SK-N-SH treated with all-trans-retinoic acid at 6 μM for 48 hours (cell line): ENCODE data around the gene CTNND2.

Source experiments
- ATAC-seq: fragments of 200-7000 bp; cut with Tn5 transposase; 3 replicates; pipeline ENCODE4 v1.9.1; 2020; ENCODE audit warnings: mild to moderate bottlenecking, moderate library complexity
- BACH2 ChIP-seq: fragments of 250-450 bp; sonication (Bioruptor Pico); IDR thresholded peaks from 2 replicates; pipeline ENCODE4 v1.9.0; 2021; ENCODE audit warnings: mild to moderate bottlenecking, borderline replicate concordance
- CREB5 ChIP-seq: fragments of 250-450 bp; sonication (Bioruptor Pico); IDR thresholded peaks from 2 replicates; pipeline ENCODE4 v1.5.1; 2020; ENCODE audit warnings: low read depth, mild to moderate bottlenecking, moderate library complexity
- CSRNP3 ChIP-seq: fragments of 250-450 bp; sonication (Bioruptor Pico); IDR thresholded peaks from 2 replicates; pipeline ENCODE4 v1.5.1; 2021; ENCODE audit warnings: mild to moderate bottlenecking, moderate library complexity
- ESRRG ChIP-seq: fragments of 250-450 bp; sonication (Bioruptor Pico); IDR thresholded peaks from 2 replicates; pipeline ENCODE4 v1.6.1; 2021; ENCODE audit warnings: mild to moderate bottlenecking
- GLIS3 ChIP-seq: fragments of 250-450 bp; sonication (Bioruptor Pico); IDR thresholded peaks from 2 replicates; pipeline ENCODE4 v1.5.0; 2020; ENCODE audit warnings: mild to moderate bottlenecking, moderate library complexity
- ISL1 ChIP-seq: fragments of 250-450 bp; sonication (Bioruptor Pico); IDR thresholded peaks from 2 replicates; pipeline ENCODE4 v2.1.2; 2022; ENCODE audit warnings: mild to moderate bottlenecking, moderate library complexity
- OSR1 ChIP-seq: fragments of 250-450 bp; sonication (Bioruptor Pico); IDR thresholded peaks from 2 replicates; pipeline ENCODE4 v1.8.0; 2022; ENCODE audit warnings: moderate library complexity, mild to moderate bottlenecking, inconsistent platforms
- PPARA ChIP-seq: fragments of 250-450 bp; sonication (Bioruptor Pico); IDR thresholded peaks from 2 replicates; pipeline ENCODE4 v1.5.0; 2020; ENCODE audit warnings: mild to moderate bottlenecking, borderline replicate concordance
- RARB ChIP-seq: fragments of 250-450 bp; sonication (Bioruptor Pico); IDR thresholded peaks from 2 replicates; pipeline ENCODE4 v1.8.0; 2021; ENCODE audit warnings: mild to moderate bottlenecking, moderate library complexity
- SNAI2 ChIP-seq: fragments of 250-450 bp; sonication (Bioruptor Pico); IDR thresholded peaks from 2 replicates; pipeline ENCODE4 v1.5.0; 2020; ENCODE audit warnings: mild to moderate bottlenecking, moderate library complexity
- TOX ChIP-seq: fragments of 250-450 bp; sonication (Bioruptor Pico); IDR thresholded peaks from 2 replicates; pipeline ENCODE4 v1.8.0; 2021; ENCODE audit warnings: mild to moderate bottlenecking, moderate library complexity, borderline replicate concordance
- ZC3H10 ChIP-seq: fragments of 250-450 bp; sonication (Bioruptor Pico); IDR thresholded peaks from 2 replicates; pipeline ENCODE4 v1.5.1; 2021; ENCODE audit warnings: mild to moderate bottlenecking, moderate library complexity
- ZFP3 ChIP-seq: fragments of 250-450 bp; sonication (Bioruptor Pico); IDR thresholded peaks from 2 replicates; pipeline ENCODE4 v1.5.0; 2020; ENCODE audit warnings: mild to moderate bottlenecking, moderate library complexity
- ZFP30 ChIP-seq: fragments of 450-650 bp; formaldehyde crosslinking; IDR thresholded peaks from 2 replicates; pipeline ENCODE4 v1.5.0; 2022; ENCODE audit warnings: mild to moderate bottlenecking, moderate library complexity
- ZNF565 ChIP-seq: fragments of 450-650 bp; formaldehyde crosslinking; conservative IDR thresholded peaks from 2 replicates; pipeline ENCODE4 v1.5.0; 2020; ENCODE audit warnings: low read depth, mild to moderate bottlenecking, moderate library complexity
- ZNF70 ChIP-seq: fragments of 450-650 bp; formaldehyde crosslinking; IDR thresholded peaks from 2 replicates; pipeline ENCODE4 v1.5.0; 2020; ENCODE audit warnings: mild to moderate bottlenecking, moderate library complexity
- ZNF8 ChIP-seq: fragments of 450-650 bp; formaldehyde crosslinking; IDR thresholded peaks from 2 replicates; pipeline ENCODE4 v1.5.0; 2020; ENCODE audit warnings: mild to moderate bottlenecking, moderate library complexity
- TF ChIP-seq, protein P1 (sequence below): fragments of 250-450 bp; sonication (Bioruptor Pico); IDR thresholded peaks from 2 replicates; pipeline ENCODE4 v1.8.0; 2020; ENCODE audit warnings: mild to moderate bottlenecking, moderate library complexity, borderline replicate concordance
- TF ChIP-seq, protein P2 (sequence below): fragments of 250-450 bp; sonication (Bioruptor Pico); IDR thresholded peaks from 2 replicates; pipeline ENCODE4 v1.5.0; 2020; ENCODE audit warnings: mild to moderate bottlenecking, moderate library complexity
- TF ChIP-seq, protein P3 (sequence below): fragments of 250-450 bp; sonication (Bioruptor Pico); IDR thresholded peaks from 2 replicates; pipeline ENCODE4 v1.8.0; 2021; ENCODE audit warnings: low read depth, mild to moderate bottlenecking, moderate library complexity, borderline replicate concordance

CTNND2 gene

GRCh38 chr5:11432116-11432515 lies 472.1 kb downstream of the CTNND2 start (continued):
- TF ChIP-seq, protein P1, sequence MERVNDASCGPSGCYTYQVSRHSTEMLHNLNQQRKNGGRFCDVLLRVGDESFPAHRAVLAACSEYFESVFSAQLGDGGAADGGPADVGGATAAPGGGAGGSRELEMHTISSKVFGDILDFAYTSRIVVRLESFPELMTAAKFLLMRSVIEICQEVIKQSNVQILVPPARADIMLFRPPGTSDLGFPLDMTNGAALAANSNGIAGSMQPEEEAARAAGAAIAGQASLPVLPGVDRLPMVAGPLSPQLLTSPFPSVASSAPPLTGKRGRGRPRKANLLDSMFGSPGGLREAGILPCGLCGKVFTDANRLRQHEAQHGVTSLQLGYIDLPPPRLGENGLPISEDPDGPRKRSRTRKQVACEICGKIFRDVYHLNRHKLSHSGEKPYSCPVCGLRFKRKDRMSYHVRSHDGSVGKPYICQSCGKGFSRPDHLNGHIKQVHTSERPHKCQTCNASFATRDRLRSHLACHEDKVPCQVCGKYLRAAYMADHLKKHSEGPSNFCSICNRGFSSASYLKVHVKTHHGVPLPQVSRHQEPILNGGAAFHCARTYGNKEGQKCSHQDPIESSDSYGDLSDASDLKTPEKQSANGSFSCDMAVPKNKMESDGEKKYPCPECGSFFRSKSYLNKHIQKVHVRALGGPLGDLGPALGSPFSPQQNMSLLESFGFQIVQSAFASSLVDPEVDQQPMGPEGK (CRISPR knock-in tag) = no peak
- TF ChIP-seq ZFP3 (no peak), ZNF8 (no peak)

- ATAC-seq = no peak
- TF ChIP-seq ZNF565 (CRISPR knock-in tag) = no peak
- no peak for TF ChIP-seq ISL1 (CRISPR knock-in tag)
- no peak for TF ChIP-seq BACH2 (CRISPR knock-in tag)
Observed at GRCh38 chr5:11429254-11429653, 475.0 kb downstream of the CTNND2 start.

DNA sequence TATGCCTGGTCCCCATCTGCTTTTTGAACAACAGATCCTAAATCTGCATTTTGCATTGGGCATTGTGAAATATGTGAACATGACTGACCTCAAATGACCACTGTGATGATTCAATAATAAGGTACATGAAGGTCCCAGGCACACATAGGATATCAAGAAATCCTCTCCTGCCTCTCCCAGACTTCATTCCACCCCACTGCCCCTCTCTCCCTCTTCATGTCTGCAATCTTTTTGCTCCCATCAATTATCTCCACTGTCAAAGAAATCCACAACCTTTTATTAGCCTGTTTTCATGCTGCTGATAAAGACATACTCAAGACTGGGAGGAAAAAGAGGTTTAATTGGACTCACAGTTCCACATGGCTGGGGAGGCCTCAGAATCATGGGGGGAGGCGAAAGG lies 476.7 kb downstream of the CTNND2 start:
- TF ChIP-seq TOX (no peak), BACH2 (CRISPR knock-in tag) (no peak), CREB5 (no peak), ZNF70 (CRISPR knock-in tag) (no peak), ISL1 (CRISPR knock-in tag) (no peak), ESRRG (CRISPR knock-in tag) (no peak), SNAI2 (no peak), PPARA (CRISPR knock-in tag) (no peak), RARB (CRISPR knock-in tag) (no peak), ZFP30 (CRISPR knock-in tag) (no peak), GLIS3 (CRISPR knock-in tag) (no peak), ZC3H10 (CRISPR knock-in tag) (no peak), ZNF8 (no peak), ZFP3 (no peak), OSR1 (CRISPR knock-in tag) (no peak), ZNF565 (CRISPR knock-in tag) (no peak)
- TF ChIP-seq, protein P2, sequence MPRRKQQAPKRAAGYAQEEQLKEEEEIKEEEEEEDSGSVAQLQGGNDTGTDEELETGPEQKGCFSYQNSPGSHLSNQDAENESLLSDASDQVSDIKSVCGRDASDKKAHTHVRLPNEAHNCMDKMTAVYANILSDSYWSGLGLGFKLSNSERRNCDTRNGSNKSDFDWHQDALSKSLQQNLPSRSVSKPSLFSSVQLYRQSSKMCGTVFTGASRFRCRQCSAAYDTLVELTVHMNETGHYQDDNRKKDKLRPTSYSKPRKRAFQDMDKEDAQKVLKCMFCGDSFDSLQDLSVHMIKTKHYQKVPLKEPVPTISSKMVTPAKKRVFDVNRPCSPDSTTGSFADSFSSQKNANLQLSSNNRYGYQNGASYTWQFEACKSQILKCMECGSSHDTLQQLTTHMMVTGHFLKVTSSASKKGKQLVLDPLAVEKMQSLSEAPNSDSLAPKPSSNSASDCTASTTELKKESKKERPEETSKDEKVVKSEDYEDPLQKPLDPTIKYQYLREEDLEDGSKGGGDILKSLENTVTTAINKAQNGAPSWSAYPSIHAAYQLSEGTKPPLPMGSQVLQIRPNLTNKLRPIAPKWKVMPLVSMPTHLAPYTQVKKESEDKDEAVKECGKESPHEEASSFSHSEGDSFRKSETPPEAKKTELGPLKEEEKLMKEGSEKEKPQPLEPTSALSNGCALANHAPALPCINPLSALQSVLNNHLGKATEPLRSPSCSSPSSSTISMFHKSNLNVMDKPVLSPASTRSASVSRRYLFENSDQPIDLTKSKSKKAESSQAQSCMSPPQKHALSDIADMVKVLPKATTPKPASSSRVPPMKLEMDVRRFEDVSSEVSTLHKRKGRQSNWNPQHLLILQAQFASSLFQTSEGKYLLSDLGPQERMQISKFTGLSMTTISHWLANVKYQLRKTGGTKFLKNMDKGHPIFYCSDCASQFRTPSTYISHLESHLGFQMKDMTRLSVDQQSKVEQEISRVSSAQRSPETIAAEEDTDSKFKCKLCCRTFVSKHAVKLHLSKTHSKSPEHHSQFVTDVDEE (CRISPR knock-in tag) = no peak
- TF ChIP-seq, protein P3, sequence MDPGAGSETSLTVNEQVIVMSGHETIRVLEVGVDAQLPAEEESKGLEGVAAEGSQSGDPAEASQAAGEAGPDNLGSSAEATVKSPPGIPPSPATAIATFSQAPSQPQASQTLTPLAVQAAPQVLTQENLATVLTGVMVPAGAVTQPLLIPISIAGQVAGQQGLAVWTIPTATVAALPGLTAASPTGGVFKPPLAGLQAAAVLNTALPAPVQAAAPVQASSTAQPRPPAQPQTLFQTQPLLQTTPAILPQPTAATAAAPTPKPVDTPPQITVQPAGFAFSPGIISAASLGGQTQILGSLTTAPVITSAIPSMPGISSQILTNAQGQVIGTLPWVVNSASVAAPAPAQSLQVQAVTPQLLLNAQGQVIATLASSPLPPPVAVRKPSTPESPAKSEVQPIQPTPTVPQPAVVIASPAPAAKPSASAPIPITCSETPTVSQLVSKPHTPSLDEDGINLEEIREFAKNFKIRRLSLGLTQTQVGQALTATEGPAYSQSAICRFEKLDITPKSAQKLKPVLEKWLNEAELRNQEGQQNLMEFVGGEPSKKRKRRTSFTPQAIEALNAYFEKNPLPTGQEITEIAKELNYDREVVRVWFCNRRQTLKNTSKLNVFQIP (CRISPR knock-in tag) = no peak
- TF ChIP-seq, all 23 proteins: peak for 0
- ATAC-seq = no peak

- TF ChIP-seq ISL1 (CRISPR knock-in tag) (no peak), PPARA (CRISPR knock-in tag) (no peak), CSRNP3 (CRISPR knock-in tag) (no peak), CREB5 (no peak), OSR1 (CRISPR knock-in tag) (no peak), ZFP3 (no peak)
- no peak for ATAC-seq
Observed at GRCh38 chr5:11426442-11426841, 477.8 kb downstream of the CTNND2 start.
